ENCODE data around the gene GPATCH2. TPM values are rescaled to one million over a fixed set of nuclear protein-coding genes. Genes with fewer than 3 reads are reported as not detected.

The GPATCH2 gene
- total and polyA plus RNA-seq, 10 of the 15 experiments (the other 5 are each of a cell fraction or from before 2014, with no cell fraction given) = 3.2 to 12.2 (median 5.4) TPM

- TF ChIP-seq PML (IDR thresholded peaks at IDR 0.05; ENCODE audit: low read length) (0 out of 2 replicates have a peak, but pooled peaks have one; percentile 40), YBX1 (IDR thresholded peaks at IDR 0.05) (no peak), E2F4 (IDR thresholded peaks at IDR 0.05; ENCODE audit: low read depth, low read length) (no peak), DPF2 (IDR thresholded peaks at IDR 0.05) (peak; percentile 83), ASH2L (IDR thresholded peaks at IDR 0.05; ENCODE audit: borderline replicate concordance, low read depth) (0 out of 2 replicates have a peak, but pooled peaks have one; percentile 81), SIX5 (IDR thresholded peaks at IDR 0.05; ENCODE audit: low read depth, low read length, severe bottlenecking) (no peak), JUND (IDR thresholded peaks at IDR 0.05; ENCODE audit: low read depth, low read length) (peak; percentile 85), BRCA1 (IDR thresholded peaks at IDR 0.05; ENCODE audit: low read depth, low read length) (no peak), BHLHE40 (IDR thresholded peaks at IDR 0.05; ENCODE audit: borderline replicate concordance in 1 of 2, low read depth in 2 of 2, low read length in 1 of 2) (peak; percentile 95 to 98), NR2C1 (IDR thresholded peaks at IDR 0.05) (no peak), RUNX3 (IDR thresholded peaks at IDR 0.05; ENCODE audit: low read length) (peak; percentile 92), IKZF1 (conservative IDR thresholded peaks at IDR 0.05) (peak; percentile 42; the same call in 1 of the 2 replicates), ATF2 (IDR thresholded peaks at IDR 0.05; ENCODE audit: low read length) (peak; percentile 74), NFYB (IDR thresholded peaks at IDR 0.05; ENCODE audit: insufficient read depth, low read depth, low read length) (no peak), SREBF1 (IDR thresholded peaks at IDR 0.05; ENCODE audit: low read length) (peak; percentile 75), ATF7 (IDR thresholded peaks at IDR 0.05; ENCODE audit: low read depth) (peak; percentile 83), NFXL1 (IDR thresholded peaks at IDR 0.05; ENCODE audit: borderline replicate concordance) (no peak)
- TF ChIP-seq, protein P1, sequence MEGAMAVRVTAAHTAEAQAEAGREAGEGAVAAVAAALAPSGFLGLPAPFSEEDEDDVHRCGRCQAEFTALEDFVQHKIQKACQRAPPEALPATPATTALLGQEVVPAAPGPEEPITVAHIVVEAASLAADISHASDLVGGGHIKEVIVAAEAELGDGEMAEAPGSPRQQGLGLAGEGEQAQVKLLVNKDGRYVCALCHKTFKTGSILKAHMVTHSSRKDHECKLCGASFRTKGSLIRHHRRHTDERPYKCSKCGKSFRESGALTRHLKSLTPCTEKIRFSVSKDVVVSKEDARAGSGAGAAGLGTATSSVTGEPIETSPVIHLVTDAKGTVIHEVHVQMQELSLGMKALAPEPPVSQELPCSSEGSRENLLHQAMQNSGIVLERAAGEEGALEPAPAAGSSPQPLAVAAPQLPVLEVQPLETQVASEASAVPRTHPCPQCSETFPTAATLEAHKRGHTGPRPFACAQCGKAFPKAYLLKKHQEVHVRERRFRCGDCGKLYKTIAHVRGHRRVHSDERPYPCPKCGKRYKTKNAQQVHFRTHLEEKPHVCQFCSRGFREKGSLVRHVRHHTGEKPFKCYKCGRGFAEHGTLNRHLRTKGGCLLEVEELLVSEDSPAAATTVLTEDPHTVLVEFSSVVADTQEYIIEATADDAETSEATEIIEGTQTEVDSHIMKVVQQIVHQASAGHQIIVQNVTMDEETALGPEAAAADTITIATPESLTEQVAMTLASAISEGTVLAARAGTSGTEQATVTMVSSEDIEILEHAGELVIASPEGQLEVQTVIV (IDR thresholded peaks at IDR 0.05; ENCODE audit: borderline replicate concordance, partially characterized antibody) = no peak
- TF ChIP-seq, protein P2, sequence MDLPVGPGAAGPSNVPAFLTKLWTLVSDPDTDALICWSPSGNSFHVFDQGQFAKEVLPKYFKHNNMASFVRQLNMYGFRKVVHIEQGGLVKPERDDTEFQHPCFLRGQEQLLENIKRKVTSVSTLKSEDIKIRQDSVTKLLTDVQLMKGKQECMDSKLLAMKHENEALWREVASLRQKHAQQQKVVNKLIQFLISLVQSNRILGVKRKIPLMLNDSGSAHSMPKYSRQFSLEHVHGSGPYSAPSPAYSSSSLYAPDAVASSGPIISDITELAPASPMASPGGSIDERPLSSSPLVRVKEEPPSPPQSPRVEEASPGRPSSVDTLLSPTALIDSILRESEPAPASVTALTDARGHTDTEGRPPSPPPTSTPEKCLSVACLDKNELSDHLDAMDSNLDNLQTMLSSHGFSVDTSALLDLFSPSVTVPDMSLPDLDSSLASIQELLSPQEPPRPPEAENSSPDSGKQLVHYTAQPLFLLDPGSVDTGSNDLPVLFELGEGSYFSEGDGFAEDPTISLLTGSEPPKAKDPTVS (IDR thresholded peaks at IDR 0.05; ENCODE audit: low read depth, low read length) = no peak
- TF ChIP-seq, protein P3, sequence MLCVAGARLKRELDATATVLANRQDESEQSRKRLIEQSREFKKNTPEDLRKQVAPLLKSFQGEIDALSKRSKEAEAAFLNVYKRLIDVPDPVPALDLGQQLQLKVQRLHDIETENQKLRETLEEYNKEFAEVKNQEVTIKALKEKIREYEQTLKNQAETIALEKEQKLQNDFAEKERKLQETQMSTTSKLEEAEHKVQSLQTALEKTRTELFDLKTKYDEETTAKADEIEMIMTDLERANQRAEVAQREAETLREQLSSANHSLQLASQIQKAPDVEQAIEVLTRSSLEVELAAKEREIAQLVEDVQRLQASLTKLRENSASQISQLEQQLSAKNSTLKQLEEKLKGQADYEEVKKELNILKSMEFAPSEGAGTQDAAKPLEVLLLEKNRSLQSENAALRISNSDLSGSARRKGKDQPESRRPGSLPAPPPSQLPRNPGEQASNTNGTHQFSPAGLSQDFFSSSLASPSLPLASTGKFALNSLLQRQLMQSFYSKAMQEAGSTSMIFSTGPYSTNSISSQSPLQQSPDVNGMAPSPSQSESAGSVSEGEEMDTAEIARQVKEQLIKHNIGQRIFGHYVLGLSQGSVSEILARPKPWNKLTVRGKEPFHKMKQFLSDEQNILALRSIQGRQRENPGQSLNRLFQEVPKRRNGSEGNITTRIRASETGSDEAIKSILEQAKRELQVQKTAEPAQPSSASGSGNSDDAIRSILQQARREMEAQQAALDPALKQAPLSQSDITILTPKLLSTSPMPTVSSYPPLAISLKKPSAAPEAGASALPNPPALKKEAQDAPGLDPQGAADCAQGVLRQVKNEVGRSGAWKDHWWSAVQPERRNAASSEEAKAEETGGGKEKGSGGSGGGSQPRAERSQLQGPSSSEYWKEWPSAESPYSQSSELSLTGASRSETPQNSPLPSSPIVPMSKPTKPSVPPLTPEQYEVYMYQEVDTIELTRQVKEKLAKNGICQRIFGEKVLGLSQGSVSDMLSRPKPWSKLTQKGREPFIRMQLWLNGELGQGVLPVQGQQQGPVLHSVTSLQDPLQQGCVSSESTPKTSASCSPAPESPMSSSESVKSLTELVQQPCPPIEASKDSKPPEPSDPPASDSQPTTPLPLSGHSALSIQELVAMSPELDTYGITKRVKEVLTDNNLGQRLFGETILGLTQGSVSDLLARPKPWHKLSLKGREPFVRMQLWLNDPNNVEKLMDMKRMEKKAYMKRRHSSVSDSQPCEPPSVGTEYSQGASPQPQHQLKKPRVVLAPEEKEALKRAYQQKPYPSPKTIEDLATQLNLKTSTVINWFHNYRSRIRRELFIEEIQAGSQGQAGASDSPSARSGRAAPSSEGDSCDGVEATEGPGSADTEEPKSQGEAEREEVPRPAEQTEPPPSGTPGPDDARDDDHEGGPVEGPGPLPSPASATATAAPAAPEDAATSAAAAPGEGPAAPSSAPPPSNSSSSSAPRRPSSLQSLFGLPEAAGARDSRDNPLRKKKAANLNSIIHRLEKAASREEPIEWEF (IDR thresholded peaks at IDR 0.05; ENCODE audit: insufficient replicate concordance, low read depth, low read length) = no peak
These were observed 10.1 kb downstream of the GPATCH2 start (continued) for GRCh38 chr1:217620814-217621213.

Data from GM12878 (cell line).